ENCODE data around the gene NDE1.

- TF ChIP-seq CTCF (IDR thresholded peaks at IDR 0.05; ENCODE audit: insufficient read depth, low read length, poor library complexity, severe bottlenecking), result no peak
- no peak for TF ChIP-seq EZH2phosphoT487 (conservative IDR thresholded peaks at IDR 0.05; ENCODE audit: low read length)
These were observed 110.1 kb downstream of the NDE1 start for GRCh38 chr16:15760129-15760528.
